ENCODE results near the gene SNRPA.
"Not testable (repeated sequence)": the region's sequence is repeated elsewhere in the genome, so short reads cannot be mapped to it uniquely, and the experiment has no call there.

SNRPA gene

GRCh38 chr19:40758491-40758890 is 7.5 kb downstream of the SNRPA start:
- DNase-seq (ENCODE audit: extremely low read depth, low read depth) = no peak
- TF ChIP-seq CTCF (IDR thresholded peaks at IDR 0.05; ENCODE audit: low read depth, low read length) = no peak

GRCh38 chr19:40759352-40759751 is 8.3 kb downstream of the SNRPA start:
- no peak for TF ChIP-seq CTCF (IDR thresholded peaks at IDR 0.05; ENCODE audit: low read depth, low read length)

GRCh38 chr19:40762754-40763470 is 11.9 kb downstream of the SNRPA start:
- TF ChIP-seq CTCF (IDR thresholded peaks at IDR 0.05; ENCODE audit: low read depth, low read length) = no peak
- DNase-seq (ENCODE audit: extremely low read depth, low read depth) = no peak

More at GRCh38 chr19:40759352-40759751, 8.3 kb downstream of the SNRPA start:
- no peak for DNase-seq (ENCODE audit: extremely low read depth, low read depth)

DNA sequence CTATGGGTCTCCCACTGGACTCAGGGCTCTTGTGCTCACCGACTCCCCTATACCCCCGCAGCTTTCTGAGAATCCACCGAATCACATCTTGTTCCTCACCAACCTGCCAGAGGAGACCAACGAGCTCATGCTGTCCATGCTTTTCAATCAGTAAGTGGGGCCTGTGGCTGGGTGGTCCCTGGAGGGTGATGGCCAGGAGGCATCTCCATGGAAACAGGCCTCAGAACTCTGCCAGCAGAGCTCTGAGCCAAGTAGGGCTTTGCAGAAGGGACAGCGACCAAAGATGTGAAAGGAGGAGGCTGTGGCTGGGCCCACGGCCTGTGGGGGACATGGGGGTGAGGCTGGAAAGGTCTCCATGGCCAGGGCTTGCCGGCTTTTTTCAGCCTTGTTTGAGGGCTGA is 12.5 kb downstream of the SNRPA start:
- DNase-seq (ENCODE audit: extremely low read depth, low read depth) = no peak
- no peak for TF ChIP-seq CTCF (IDR thresholded peaks at IDR 0.05; ENCODE audit: low read depth, low read length)

DNA sequence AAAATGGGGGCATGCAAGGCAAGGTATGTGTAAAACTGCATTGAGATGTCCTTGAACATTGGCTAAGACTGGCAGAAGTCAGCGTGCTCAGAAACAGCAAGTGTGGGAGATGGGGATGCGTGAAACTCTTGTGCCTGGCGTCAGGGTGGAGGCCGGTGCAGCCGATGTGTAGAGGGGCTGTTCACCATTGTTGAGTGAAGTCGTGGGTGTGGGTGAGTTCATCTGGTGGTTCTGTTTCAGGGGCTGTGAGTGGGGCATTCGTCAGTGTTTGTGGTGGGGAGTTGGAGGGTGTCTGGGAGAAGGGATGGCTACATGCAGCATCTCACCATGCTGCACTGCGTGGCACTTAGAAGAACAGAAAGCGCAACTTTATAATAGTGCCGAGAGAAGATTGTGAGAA is 13.0 kb downstream of the SNRPA start:
- no peak for TF ChIP-seq CTCF (IDR thresholded peaks at IDR 0.05; ENCODE audit: low read depth, low read length)
- DNase-seq (ENCODE audit: extremely low read depth, low read depth) = no peak

- not testable (repeated sequence) for DNase-seq (ENCODE audit: extremely low read depth, low read depth)
These were observed 15.4 kb downstream of the SNRPA start for GRCh38 chr19:40766385-40766784.

- no peak for TF ChIP-seq CTCF (IDR thresholded peaks at IDR 0.05; ENCODE audit: low read depth, low read length)
- DNase-seq (ENCODE audit: extremely low read depth, low read depth) = no peak
These were observed 17.9 kb downstream of the SNRPA start for GRCh38 chr19:40768869-40769268.

- DNase-seq (ENCODE audit: extremely low read depth, low read depth) = not testable (repeated sequence)
These were observed 20.3 kb downstream of the SNRPA start for GRCh38 chr19:40771101-40771862.

All from AG09319 (cell line).